Activated T-helper 17 cell treated with anti-CD3 and anti-CD28 coated beads, Interleukin-2, amount 50 U/mL, for 72 hours (primary cell): ENCODE results near the gene TCHP. TPM values are rescaled to one million over a fixed set of nuclear protein-coding genes. Genes with fewer than 3 reads are reported as not detected.
A peak's percentile ranks its signal among the peaks of the same experiment; 100 is the strongest.

Source experiments
- ATAC-seq: fragments of 150-1000 bp; cut with Tn5 transposase; replicated peaks from 2 replicates; pipeline ENCODE4 v1.10.0; 2021; ENCODE audit warnings: mild to moderate bottlenecking, moderate library complexity
- H3K27ac Mint-ChIP-seq: one replicate; pipeline ENCODE4 v1.8.0; 2022; ENCODE audit warnings: mixed read lengths
- H3K27me3 Mint-ChIP-seq: one replicate; pipeline ENCODE4 v1.8.0; 2022; ENCODE audit warnings: mixed read lengths
- H3K36me3 Mint-ChIP-seq: one replicate; pipeline ENCODE4 v1.8.0; 2022; ENCODE audit warnings: low read depth, mild to moderate bottlenecking, mixed read lengths
- H3K4me1 Mint-ChIP-seq: one replicate; pipeline ENCODE4 v1.8.0; 2022; ENCODE audit warnings: mixed read lengths
- H3K4me3 Mint-ChIP-seq: one replicate; pipeline ENCODE4 v1.8.0; 2022; ENCODE audit warnings: mild to moderate bottlenecking, mixed read lengths
- H3K9me3 Mint-ChIP-seq: one replicate; pipeline ENCODE4 v1.8.0; 2022; ENCODE audit warnings: mixed read lengths
- total RNA-seq, 2 donors: library from RNA; stranded (reverse); gene quantifications; one replicate each; pipeline ENCODE4 v1.2.3, GENCODE V29; 2022

The TCHP gene
- total RNA-seq, 2 donors from 2014 or later = 9.8 to 20.2 TPM

- Mint-ChIP-seq H3K4me3 (no peak overlapping the region), H3K9me3 (no peaks in the 10 kb centered on the region), H3K27ac (peak overlapping the region; percentile 37), H3K4me1 (no peaks in the 10 kb centered on the region), H3K27me3 (no peaks in the 10 kb centered on the region), H3K36me3 (peaks cover 96% of the 10 kb centered on the region)
- no peak for ATAC-seq
Measured at GRCh38 chr12:109912855-109913321, 12.8 kb downstream of the TCHP start.

- Mint-ChIP-seq H3K36me3 (peaks cover 96% of the 10 kb centered on the region), H3K27me3 (no peaks in the 10 kb centered on the region), H3K4me3 (no peak overlapping the region), H3K4me1 (no peaks in the 10 kb centered on the region), H3K27ac (peak overlapping the region; percentile 37), H3K9me3 (no peaks in the 10 kb centered on the region)
- no peak for ATAC-seq
Measured at GRCh38 chr12:109914461-109914860, 14.4 kb downstream of the TCHP start.

GRCh38 chr12:109915171-109916040, 15.3 kb downstream of the TCHP start:
- no peak for ATAC-seq
- no peak overlapping the region for H3K4me3 Mint-ChIP-seq
- H3K27ac Mint-ChIP-seq = peak overlapping the region; percentile 74
- no peaks in the 10 kb centered on the region for H3K4me1 Mint-ChIP-seq
- no peaks in the 10 kb centered on the region for H3K27me3 Mint-ChIP-seq
- H3K9me3 Mint-ChIP-seq = no peaks in the 10 kb centered on the region
- H3K36me3 Mint-ChIP-seq = peaks cover 96% of the 10 kb centered on the region

- Mint-ChIP-seq H3K4me3 (no peak overlapping the region), H3K4me1 (no peaks in the 10 kb centered on the region), H3K27me3 (no peaks in the 10 kb centered on the region), H3K36me3 (peaks cover 96% of the 10 kb centered on the region), H3K9me3 (no peaks in the 10 kb centered on the region), H3K27ac (peak overlapping the region; percentile 74)
- no peak for ATAC-seq
Measured at GRCh38 chr12:109916045-109916444, 16.0 kb downstream of the TCHP start.

GRCh38 chr12:109919456-109919855, 19.4 kb downstream of the TCHP start:
- H3K4me1 Mint-ChIP-seq = no peaks in the 10 kb centered on the region
- no peak for ATAC-seq
- H3K27me3 Mint-ChIP-seq = no peaks in the 10 kb centered on the region
- H3K36me3 Mint-ChIP-seq = peaks cover 72% of the 10 kb centered on the region
- H3K27ac Mint-ChIP-seq = peak overlapping the region; percentile 55
- H3K4me3 Mint-ChIP-seq = no peak overlapping the region
- H3K9me3 Mint-ChIP-seq = no peaks in the 10 kb centered on the region

- Mint-ChIP-seq H3K27me3 (no peaks in the 10 kb centered on the region), H3K9me3 (no peaks in the 10 kb centered on the region), H3K4me1 (no peaks in the 10 kb centered on the region), H3K4me3 (no peak overlapping the region), H3K36me3 (peaks cover 69% of the 10 kb centered on the region), H3K27ac (peak overlapping the region; percentile 77)
- no peak for ATAC-seq
Measured at GRCh38 chr12:109920261-109920780, 20.2 kb downstream of the TCHP start.

- Mint-ChIP-seq H3K27ac (no peak overlapping the region), H3K27me3 (no peaks in the 10 kb centered on the region), H3K4me3 (no peak overlapping the region), H3K9me3 (no peaks in the 10 kb centered on the region), H3K36me3 (peaks cover 52% of the 10 kb centered on the region), H3K4me1 (no peaks in the 10 kb centered on the region)
- ATAC-seq = no peak
Measured at GRCh38 chr12:109921982-109922381, 21.9 kb downstream of the TCHP start.

GRCh38 chr12:109923038-109923437, 23.0 kb downstream of the TCHP start:
- no peak overlapping the region for H3K4me3 Mint-ChIP-seq
- H3K36me3 Mint-ChIP-seq = peaks cover 49% of the 10 kb centered on the region
- H3K27me3 Mint-ChIP-seq = no peaks in the 10 kb centered on the region
- no peak for ATAC-seq
- H3K27ac Mint-ChIP-seq = peak overlapping the region; percentile 47
- no peaks in the 10 kb centered on the region for H3K4me1 Mint-ChIP-seq
- H3K9me3 Mint-ChIP-seq = no peaks in the 10 kb centered on the region

- no peaks in the 10 kb centered on the region for H3K27me3 Mint-ChIP-seq
- ATAC-seq = no peak
- H3K36me3 Mint-ChIP-seq = peaks cover 43% of the 10 kb centered on the region
- H3K27ac Mint-ChIP-seq = peak overlapping the region; percentile 47
- no peak overlapping the region for H3K4me3 Mint-ChIP-seq
- H3K4me1 Mint-ChIP-seq = no peaks in the 10 kb centered on the region
- no peaks in the 10 kb centered on the region for H3K9me3 Mint-ChIP-seq
Measured at GRCh38 chr12:109923481-109924245, 23.6 kb downstream of the TCHP start.

GRCh38 chr12:109925185-109925840, 25.2 kb downstream of the TCHP start:
- no peak for ATAC-seq
- Mint-ChIP-seq H3K27me3 (no peaks in the 10 kb centered on the region), H3K27ac (peak overlapping the region; percentile 44), H3K36me3 (peaks cover 40% of the 10 kb centered on the region), H3K9me3 (no peaks in the 10 kb centered on the region), H3K4me1 (no peaks in the 10 kb centered on the region), H3K4me3 (no peak overlapping the region)

- H3K27me3 Mint-ChIP-seq = no peaks in the 10 kb centered on the region
- no peak for ATAC-seq
- H3K36me3 Mint-ChIP-seq = peaks cover 38% of the 10 kb centered on the region
- H3K4me3 Mint-ChIP-seq = no peak overlapping the region
- no peaks in the 10 kb centered on the region for H3K4me1 Mint-ChIP-seq
- no peaks in the 10 kb centered on the region for H3K9me3 Mint-ChIP-seq
- H3K27ac Mint-ChIP-seq = no peak overlapping the region
Measured at GRCh38 chr12:109926016-109926415, 25.9 kb downstream of the TCHP start.

GRCh38 chr12:109926488-109927210, 26.6 kb downstream of the TCHP start:
- H3K27ac Mint-ChIP-seq = no peak overlapping the region
- peaks cover 38% of the 10 kb centered on the region for H3K36me3 Mint-ChIP-seq
- H3K4me3 Mint-ChIP-seq = no peak overlapping the region
- no peak for ATAC-seq
- H3K9me3 Mint-ChIP-seq = no peaks in the 10 kb centered on the region
- H3K4me1 Mint-ChIP-seq = no peaks in the 10 kb centered on the region
- H3K27me3 Mint-ChIP-seq = no peaks in the 10 kb centered on the region

- Mint-ChIP-seq H3K36me3 (peaks cover 46% of the 10 kb centered on the region), H3K4me1 (no peaks in the 10 kb centered on the region), H3K9me3 (no peaks in the 10 kb centered on the region), H3K27ac (peak overlapping the region; percentile 68), H3K27me3 (no peaks in the 10 kb centered on the region), H3K4me3 (no peak overlapping the region)
- peak; percentile 64 for ATAC-seq
Measured at GRCh38 chr12:109927622-109928021, 27.5 kb downstream of the TCHP start.
